ENCODE measurements around the gene PKP4. TPM values are rescaled to one million over a fixed set of nuclear protein-coding genes. Genes with fewer than 3 reads are reported as not detected.

PKP4 gene
- total RNA-seq, 1 experiment from 2014 or later = 55.2 TPM

GRCh38 chr2:158486970-158487325, 30.2 kb downstream of the PKP4 start:
- Histone ChIP-seq H3K27ac (ENCODE audit: low read depth, low read length) (no peak overlapping the region), H3K9ac (ENCODE audit: low read length) (no peak overlapping the region), H3K9me2 (ENCODE audit: insufficient read depth) (no peaks in the 10 kb centered on the region), H3K27me3 (ENCODE audit: insufficient read depth, low read length) (no peaks in the 10 kb centered on the region), H3K79me2 (ENCODE audit: insufficient read depth, low read length) (peaks cover 92% of the 10 kb centered on the region), H3K4me3 (replicated peaks in 1 of 2; ENCODE audit: low read depth in 1 of 2, low read length in 2 of 2) (no peak overlapping the region), H4K20me1 (ENCODE audit: insufficient read depth) (no peaks in the 10 kb centered on the region; the same call in 1 of the 2 replicates), H3K36me3 (ENCODE audit: control insufficient read depth in 1 of 2, insufficient read depth in 2 of 2, low read length in 2 of 2) (no peaks in the 10 kb centered on the region), H3K4me2 (ENCODE audit: low read length) (no peak overlapping the region), H2AFZ (ENCODE audit: low read depth, low read length, poor library complexity, severe bottlenecking) (no peak overlapping the region), H3K9me3 (ENCODE audit: control insufficient read depth in 1 of 2, insufficient read depth in 1 of 2, low read depth in 1 of 2, low read length in 2 of 2) (no peaks in the 10 kb centered on the region), H3K4me1 (ENCODE audit: control insufficient read depth in 1 of 2, insufficient read depth in 2 of 2, low read length in 2 of 2) (peaks cover 0 to 20% of the 10 kb centered on the region in 2 experiments; a peak in 3 of 4 replicates)
- POLR2A ChIA-PET = no interaction called here
- no peak for ATAC-seq
- TF ChIP-seq RAD21 (IDR thresholded peaks at IDR 0.05; ENCODE audit: low read depth) (no peak), ZBTB33 (IDR thresholded peaks at IDR 0.05; ENCODE audit: extremely low read depth, insufficient replicate concordance, low read length) (no peak), MAX (IDR thresholded peaks at IDR 0.05) (no peak), ZNF274 (IDR thresholded peaks at IDR 0.05; ENCODE audit: low read depth, low read length) (no peak), EZH2 (IDR thresholded peaks at IDR 0.05) (no peak), EZH2phosphoT487 (IDR thresholded peaks at IDR 0.05; ENCODE audit: borderline replicate concordance) (no peak), ZFX (IDR thresholded peaks at IDR 0.05) (no peak), TCF7L2 (IDR thresholded peaks at IDR 0.05; ENCODE audit: borderline replicate concordance, extremely low read depth, insufficient read depth, insufficient read length) (no peak), SIN3A (IDR thresholded peaks at IDR 0.05; ENCODE audit: low read depth) (no peak), POLR2AphosphoS5 (IDR thresholded peaks at IDR 0.05; ENCODE audit: low read depth, low read length) (no peak), CTCF (IDR thresholded peaks at IDR 0.05 in 2 of 3, conservative IDR thresholded peaks at IDR 0.05 in 1 of 3; ENCODE audit: borderline replicate concordance in 1 of 3, insufficient read depth in 1 of 3, low read depth in 2 of 3, low read length in 2 of 3) (no peak), EGR1 (IDR thresholded peaks at IDR 0.05; ENCODE audit: low read depth) (no peak), SP1 (IDR thresholded peaks at IDR 0.05; ENCODE audit: low read depth) (no peak), REST (IDR thresholded peaks at IDR 0.05; ENCODE audit: low read depth) (no peak), POLR2A (IDR thresholded peaks at IDR 0.05; ENCODE audit: borderline replicate concordance, extremely low read depth, insufficient read depth, insufficient read length) (no peak), CEBPB (IDR thresholded peaks at IDR 0.05; ENCODE audit: low read depth) (no peak), ELF1 (IDR thresholded peaks at IDR 0.05; ENCODE audit: borderline replicate concordance, low read depth) (no peak), YY1 (IDR thresholded peaks at IDR 0.05; ENCODE audit: extremely low read depth, insufficient replicate concordance, low read depth, low read length) (no peak), CBX3 (IDR thresholded peaks at IDR 0.05; ENCODE audit: low read depth) (no peak), ATF3 (IDR thresholded peaks at IDR 0.05) (no peak)
- CTCF ChIA-PET = no interaction called here
- intact Hi-C loops (cut with micrococcal nuclease) = no loop called here
- RAD21 ChIA-PET (ENCODE audit: low non-redundant PET in 1 of 2, low total read pairs in 2 of 2, uncharacterized antibody in 2 of 2, unreplicated experiment in 2 of 2) = no interaction called here
- no TSS peak for BruUV-seq (replicated peaks)
- DNase-seq (ENCODE audit: low read depth, low spot score) = no peak

All from HCT116 (cell line).